Ishikawa (cell line): ENCODE measurements around the gene RRBP1.

ENCODE experiments used
- CEBPB ChIP-seq: IDR thresholded peaks from 2 replicates; pipeline ENCODE4 v1.6.1; 2012
- CREB1 ChIP-seq: IDR thresholded peaks from 2 replicates; pipeline ENCODE4 v1.6.1; 2012; ENCODE audit warnings: low read depth
- EGR1 ChIP-seq: IDR thresholded peaks from 2 replicates; pipeline ENCODE4 v1.6.1; 2012
- EP300 ChIP-seq: IDR thresholded peaks from 2 replicates; pipeline ENCODE4 v1.6.1; 2012; ENCODE audit warnings: borderline replicate concordance
- FOXM1 ChIP-seq: IDR thresholded peaks from 2 replicates; pipeline ENCODE4 v1.6.1; 2012; ENCODE audit warnings: low read depth, borderline replicate concordance
- NFIC ChIP-seq: IDR thresholded peaks from 2 replicates; pipeline ENCODE4 v1.6.1; 2012
- RAD21 ChIP-seq: IDR thresholded peaks from 2 replicates; pipeline ENCODE4 v1.6.1; 2012; ENCODE audit warnings: low read depth
- TAF1 ChIP-seq: IDR thresholded peaks from 2 replicates; pipeline ENCODE4 v1.6.1; 2012; ENCODE audit warnings: low read depth, mild to moderate bottlenecking
- TCF12 ChIP-seq: IDR thresholded peaks from 2 replicates; pipeline ENCODE4 v1.6.1; 2012; ENCODE audit warnings: low read depth
- TEAD4 ChIP-seq: IDR thresholded peaks from 2 replicates; pipeline ENCODE4 v1.6.1; 2012
- YY1 ChIP-seq: IDR thresholded peaks from 2 replicates; pipeline ENCODE4 v1.6.1; 2012; ENCODE audit warnings: low read depth
- ZBTB7A ChIP-seq: IDR thresholded peaks from 2 replicates; pipeline ENCODE4 v1.6.1; 2012; ENCODE audit warnings: low read depth
- TF ChIP-seq, protein P1 (sequence below): IDR thresholded peaks from 2 replicates; pipeline ENCODE4 v1.6.1; 2012; ENCODE audit warnings: low read depth, mild to moderate bottlenecking
- TF ChIP-seq, protein P2 (sequence below): IDR thresholded peaks from 2 replicates; pipeline ENCODE4 v1.6.1; 2012
- TF ChIP-seq, protein P3 (sequence below): IDR thresholded peaks from 2 replicates; pipeline ENCODE4 v1.6.1; 2012

The RRBP1 gene

DNA sequence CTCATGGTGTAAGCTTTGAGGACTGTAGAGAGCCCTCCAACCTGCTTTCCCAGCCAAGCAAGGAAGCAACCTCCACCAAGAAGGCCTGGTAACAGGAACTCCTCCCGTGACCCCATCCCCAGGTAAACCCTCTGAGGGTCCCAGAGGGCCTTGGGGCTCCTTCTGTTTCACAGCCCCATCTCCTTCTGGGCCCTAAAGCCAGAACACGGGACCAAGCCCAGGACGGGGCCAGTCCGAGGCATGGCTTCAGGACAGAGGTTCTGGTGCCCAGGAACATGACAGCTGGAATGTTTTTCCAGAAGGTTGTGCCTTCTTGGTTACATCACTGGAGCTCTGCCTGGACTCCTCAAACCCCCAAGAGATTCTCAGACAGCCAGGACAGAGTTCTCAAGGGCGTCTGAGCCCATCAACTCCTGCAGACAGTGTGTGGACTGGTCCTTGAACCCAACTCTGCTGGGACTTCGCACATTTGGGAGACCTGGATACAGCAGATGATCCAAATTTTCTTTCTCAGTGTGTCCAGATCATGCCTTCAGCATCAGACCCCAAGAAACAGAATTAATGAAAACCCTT, 43.1 kb downstream of the RRBP1 start:
- TF ChIP-seq YY1, result no peak
- no peak for TF ChIP-seq EP300
- no peak for TF ChIP-seq CREB1
- no peak for TF ChIP-seq TAF1
- TF ChIP-seq TCF12, result no peak
- TF ChIP-seq FOXM1, result no peak
- TF ChIP-seq, protein P1, sequence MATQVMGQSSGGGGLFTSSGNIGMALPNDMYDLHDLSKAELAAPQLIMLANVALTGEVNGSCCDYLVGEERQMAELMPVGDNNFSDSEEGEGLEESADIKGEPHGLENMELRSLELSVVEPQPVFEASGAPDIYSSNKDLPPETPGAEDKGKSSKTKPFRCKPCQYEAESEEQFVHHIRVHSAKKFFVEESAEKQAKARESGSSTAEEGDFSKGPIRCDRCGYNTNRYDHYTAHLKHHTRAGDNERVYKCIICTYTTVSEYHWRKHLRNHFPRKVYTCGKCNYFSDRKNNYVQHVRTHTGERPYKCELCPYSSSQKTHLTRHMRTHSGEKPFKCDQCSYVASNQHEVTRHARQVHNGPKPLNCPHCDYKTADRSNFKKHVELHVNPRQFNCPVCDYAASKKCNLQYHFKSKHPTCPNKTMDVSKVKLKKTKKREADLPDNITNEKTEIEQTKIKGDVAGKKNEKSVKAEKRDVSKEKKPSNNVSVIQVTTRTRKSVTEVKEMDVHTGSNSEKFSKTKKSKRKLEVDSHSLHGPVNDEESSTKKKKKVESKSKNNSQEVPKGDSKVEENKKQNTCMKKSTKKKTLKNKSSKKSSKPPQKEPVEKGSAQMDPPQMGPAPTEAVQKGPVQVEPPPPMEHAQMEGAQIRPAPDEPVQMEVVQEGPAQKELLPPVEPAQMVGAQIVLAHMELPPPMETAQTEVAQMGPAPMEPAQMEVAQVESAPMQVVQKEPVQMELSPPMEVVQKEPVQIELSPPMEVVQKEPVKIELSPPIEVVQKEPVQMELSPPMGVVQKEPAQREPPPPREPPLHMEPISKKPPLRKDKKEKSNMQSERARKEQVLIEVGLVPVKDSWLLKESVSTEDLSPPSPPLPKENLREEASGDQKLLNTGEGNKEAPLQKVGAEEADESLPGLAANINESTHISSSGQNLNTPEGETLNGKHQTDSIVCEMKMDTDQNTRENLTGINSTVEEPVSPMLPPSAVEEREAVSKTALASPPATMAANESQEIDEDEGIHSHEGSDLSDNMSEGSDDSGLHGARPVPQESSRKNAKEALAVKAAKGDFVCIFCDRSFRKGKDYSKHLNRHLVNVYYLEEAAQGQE, result no peak
- no peak for TF ChIP-seq RAD21
- TF ChIP-seq, protein P2, sequence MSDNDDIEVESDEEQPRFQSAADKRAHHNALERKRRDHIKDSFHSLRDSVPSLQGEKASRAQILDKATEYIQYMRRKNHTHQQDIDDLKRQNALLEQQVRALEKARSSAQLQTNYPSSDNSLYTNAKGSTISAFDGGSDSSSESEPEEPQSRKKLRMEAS, result no peak
- TF ChIP-seq EGR1, result no peak
- TF ChIP-seq, protein P3, sequence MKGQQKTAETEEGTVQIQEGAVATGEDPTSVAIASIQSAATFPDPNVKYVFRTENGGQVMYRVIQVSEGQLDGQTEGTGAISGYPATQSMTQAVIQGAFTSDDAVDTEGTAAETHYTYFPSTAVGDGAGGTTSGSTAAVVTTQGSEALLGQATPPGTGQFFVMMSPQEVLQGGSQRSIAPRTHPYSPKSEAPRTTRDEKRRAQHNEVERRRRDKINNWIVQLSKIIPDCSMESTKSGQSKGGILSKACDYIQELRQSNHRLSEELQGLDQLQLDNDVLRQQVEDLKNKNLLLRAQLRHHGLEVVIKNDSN, result no peak
- no peak for TF ChIP-seq ZBTB7A
- no peak for TF ChIP-seq NFIC
- TF ChIP-seq CEBPB, result no peak
- no peak for TF ChIP-seq TEAD4

DNA sequence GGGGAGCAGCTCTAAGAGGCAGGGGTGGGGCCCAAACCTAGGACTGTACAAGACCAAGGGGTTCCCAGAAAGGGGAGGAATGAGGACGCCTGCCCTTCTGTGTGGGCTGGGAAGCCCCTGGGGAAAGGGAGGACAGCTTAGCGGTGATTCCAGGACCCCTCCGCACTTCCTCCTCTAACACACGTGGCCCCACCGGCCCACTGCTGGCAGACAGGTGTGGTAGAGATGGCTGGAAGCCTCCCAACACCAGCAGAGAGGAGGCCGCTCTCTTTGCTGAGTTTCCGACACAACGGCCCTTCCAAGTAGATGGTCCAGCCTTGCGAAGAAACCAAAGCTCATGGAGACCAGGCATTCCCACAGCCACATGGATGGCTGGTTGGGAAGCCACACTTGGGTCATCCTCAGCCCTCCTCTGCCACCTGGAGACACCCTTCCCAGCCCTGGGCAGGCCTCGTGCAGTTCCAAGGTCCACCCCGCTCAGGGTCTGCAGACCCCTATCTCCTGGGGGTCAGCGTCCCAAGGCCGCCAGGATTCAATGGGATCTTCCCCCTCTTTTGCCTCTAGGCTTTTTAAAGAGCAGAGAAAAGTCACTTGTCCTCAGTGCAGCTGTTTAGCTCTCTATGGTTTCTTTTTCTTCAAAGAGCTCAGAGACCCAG, 43.9 kb downstream of the RRBP1 start:
- no peak for TF ChIP-seq RAD21
- TF ChIP-seq CREB1, result no peak
- TF ChIP-seq, protein P1, result no peak
- TF ChIP-seq EGR1, result no peak
- no peak for TF ChIP-seq TEAD4
- no peak for TF ChIP-seq TAF1
- TF ChIP-seq, protein P3, result no peak
- TF ChIP-seq ZBTB7A, result no peak
- TF ChIP-seq YY1, result no peak
- TF ChIP-seq EP300, result no peak
- TF ChIP-seq NFIC, result no peak

DNA sequence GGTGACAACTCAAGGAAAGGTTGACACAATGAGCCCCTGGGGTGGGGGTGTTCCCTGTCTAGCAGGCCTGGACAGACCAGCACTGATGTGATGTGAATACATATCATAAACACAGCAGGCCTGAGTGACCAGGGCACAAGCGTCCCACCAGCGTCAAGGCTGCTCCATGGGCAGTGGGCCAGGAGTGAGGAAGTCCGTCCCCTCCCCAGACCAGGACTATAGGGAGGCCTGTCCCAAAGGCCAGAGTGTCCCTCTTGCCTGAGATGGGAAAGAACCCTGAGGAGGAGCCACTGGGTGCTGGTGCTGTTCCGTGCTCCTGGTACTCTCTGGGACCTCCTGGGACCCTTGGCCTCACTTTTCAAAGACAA, 44.6 kb downstream of the RRBP1 start:
- TF ChIP-seq TCF12, result no peak
- TF ChIP-seq, protein P3, result no peak
- no peak for TF ChIP-seq ZBTB7A
- TF ChIP-seq EP300, result no peak
- no peak for TF ChIP-seq FOXM1
- TF ChIP-seq, protein P1, result no peak
- no peak for TF ChIP-seq EGR1
- no peak for TF ChIP-seq RAD21
- no peak for TF ChIP-seq NFIC
- no peak for TF ChIP-seq TAF1
- no peak for TF ChIP-seq YY1
- TF ChIP-seq, protein P2, result no peak
- no peak for TF ChIP-seq CREB1
- TF ChIP-seq CEBPB, result no peak

DNA sequence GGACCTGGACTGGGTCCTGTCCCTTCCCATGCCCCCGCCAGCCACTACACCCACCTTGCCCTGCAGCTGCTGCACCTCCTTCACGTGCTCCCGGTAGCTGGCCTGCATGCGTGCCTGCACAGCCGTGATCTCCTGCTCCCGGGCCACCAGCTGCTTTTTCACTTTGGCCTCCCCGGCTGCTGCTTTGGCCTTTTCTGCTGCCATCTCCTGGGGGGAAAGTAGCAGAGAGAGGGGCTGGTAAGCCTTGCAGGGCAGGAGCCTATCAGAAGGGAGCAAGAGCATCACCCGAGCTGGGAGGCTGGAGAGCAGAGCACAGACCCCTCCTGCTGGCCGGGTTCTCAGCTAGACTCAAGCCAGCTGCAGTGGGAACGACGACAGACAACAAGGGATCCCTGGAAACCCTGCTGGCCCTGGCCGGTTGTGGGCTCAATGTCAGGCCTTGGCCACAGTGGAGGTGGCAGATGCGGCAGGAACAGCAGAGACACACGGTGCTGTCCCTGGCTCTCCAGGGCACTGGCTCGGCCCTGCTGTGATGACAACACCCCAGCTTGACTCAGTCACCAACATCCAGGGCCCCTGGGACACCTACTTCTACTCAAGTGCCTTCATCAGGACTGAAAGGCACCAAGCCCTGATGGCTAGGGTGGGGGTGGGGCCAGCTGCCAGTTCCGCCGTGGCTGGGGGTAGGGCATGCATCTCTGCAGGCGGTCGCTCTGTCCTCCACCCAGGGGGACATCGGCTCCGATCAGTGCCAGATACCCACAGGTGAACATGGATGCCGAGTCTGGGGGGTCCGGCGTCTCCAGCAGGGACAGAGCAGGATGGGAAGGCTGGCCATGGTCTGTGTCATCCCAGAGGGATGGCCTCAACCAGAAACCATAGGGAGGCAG, 45.3 kb downstream of the RRBP1 start:
- no peak for TF ChIP-seq EP300
- no peak for TF ChIP-seq ZBTB7A
- TF ChIP-seq FOXM1, result no peak
